ENCODE results near the gene SMYD3.
A peak's percentile ranks its signal among the peaks of the same experiment; 100 is the strongest.
"Not testable (repeated sequence)": the region's sequence is repeated elsewhere in the genome, so short reads cannot be mapped to it uniquely, and the experiment has no call there.

SMYD3 gene

GRCh38 chr1:246063013-246063616 lies 444.0 kb downstream of the SMYD3 start:
- DNase-seq = peak in 1 of 2 donors; percentile 5

GRCh38 chr1:246058466-246058865 lies 448.6 kb downstream of the SMYD3 start:
- no peak for DNase-seq

DNA sequence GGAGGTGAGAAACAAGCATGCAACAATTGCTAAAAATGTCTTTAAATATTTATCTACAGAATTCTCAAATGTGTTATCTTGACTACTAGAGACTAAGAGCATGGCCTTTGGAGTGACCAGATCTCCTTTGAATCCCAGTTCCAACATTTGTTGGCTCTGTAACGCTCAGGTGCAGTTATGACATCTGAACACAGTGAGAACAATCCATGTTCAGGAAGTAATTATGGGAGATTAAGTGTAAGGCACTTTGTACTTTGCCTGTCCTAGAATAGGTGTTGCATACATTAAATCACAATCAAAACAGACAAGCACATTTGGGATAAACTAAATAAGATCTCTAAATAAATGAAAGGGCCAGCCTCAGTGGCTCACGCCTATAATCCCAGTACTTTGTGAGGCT lies 454.5 kb downstream of the SMYD3 start:
- no peak for DNase-seq

GRCh38 chr1:246051909-246052518 lies 455.1 kb downstream of the SMYD3 start:
- DNase-seq = no peak

DNA sequence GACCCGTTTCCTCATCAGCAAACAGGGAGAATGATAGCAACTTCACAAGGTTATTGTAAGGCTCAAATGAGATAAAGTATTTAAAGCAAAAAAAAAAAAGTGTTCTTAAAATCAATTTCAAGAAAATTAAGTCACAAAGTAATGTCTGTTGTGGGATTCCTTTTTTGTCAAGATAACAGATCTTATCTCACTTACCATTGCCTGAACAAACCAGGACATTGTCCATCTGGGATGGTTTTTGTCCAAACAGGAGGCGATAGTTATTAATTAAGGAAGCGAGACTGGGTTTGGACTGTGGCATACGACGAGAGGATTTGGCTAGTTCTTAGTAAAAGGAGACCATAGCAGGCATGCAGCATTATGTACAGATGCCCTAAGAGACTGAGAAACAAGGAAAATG lies 458.4 kb downstream of the SMYD3 start:
- no peak for DNase-seq

DNA sequence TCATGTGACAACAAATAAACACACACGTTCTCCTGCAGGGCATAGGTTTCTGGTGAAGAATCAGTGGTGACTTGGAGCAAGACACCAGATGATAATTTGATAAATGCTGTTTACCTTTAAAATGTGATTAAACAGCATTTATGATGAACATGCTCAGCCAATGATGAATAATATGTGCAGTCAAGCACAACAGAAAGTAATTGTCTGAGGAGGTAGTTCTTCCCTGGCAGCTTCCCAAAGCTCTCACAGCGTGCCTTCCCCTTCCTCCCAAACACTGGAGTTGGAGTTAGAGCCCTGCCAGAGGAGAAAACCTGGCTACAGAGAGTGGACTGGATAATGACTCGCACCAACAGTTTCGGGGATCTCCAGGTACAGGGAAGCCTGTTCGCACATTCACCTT lies 463.5 kb downstream of the SMYD3 start:
- no peak for DNase-seq

- no peak for DNase-seq
These were observed 465.7 kb downstream of the SMYD3 start for GRCh38 chr1:246041360-246041759.

DNA sequence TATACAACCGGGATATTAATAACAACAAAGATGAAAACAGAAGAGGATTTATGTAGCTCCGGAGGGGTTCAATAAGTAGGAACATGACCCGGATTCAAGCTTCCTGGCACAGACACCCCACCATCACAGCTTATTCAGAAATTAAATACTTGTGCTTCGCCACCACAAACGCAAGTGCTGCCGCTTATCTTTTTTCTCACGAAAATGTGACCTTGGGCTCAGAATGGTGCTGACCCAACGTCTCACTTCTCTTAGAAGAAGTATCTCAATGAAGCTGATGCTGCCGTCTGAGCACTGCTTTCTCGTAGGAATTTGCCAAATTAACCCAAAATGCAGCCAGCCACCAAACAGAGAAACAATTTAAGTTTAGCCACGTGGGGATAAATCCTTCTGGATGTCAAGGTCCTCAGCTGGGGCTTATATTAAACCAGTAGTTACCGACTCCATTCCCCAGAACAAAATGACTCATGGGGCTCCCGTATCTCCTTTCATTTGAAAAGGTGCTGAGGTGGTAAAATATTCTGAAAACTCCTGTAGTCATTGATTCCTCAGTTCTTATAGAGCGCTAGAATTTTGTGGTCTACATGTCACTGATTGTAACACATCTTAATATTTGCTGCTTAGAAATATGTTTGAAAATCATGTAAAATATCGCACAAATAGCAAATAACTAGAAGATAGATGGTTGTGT lies 466.7 kb downstream of the SMYD3 start:
- no peak for DNase-seq

GRCh38 chr1:246039584-246039983 lies 467.5 kb downstream of the SMYD3 start:
- no peak for DNase-seq

DNA sequence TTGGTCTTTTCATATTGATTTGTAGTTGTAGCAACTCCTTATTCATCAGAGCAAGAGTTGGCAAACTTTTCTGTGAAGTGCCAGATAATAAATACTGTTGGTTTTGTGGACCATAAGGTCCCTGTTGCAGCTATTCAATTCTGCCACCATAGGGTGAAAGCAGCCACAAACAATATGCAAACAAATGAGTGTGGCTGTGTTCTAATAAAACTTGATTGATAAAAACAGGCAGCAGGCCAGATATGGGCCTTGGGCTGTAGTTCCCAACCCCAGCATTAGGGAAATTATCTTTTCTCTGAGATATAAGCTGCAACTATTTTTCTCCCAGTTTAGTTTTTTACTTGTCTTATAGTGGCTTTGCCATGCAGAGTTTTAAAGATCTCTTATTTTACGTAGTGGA lies 469.2 kb downstream of the SMYD3 start:
- no peak for DNase-seq

- DNase-seq = no peak
These were observed 470.9 kb downstream of the SMYD3 start for GRCh38 chr1:246036175-246036574.

- DNase-seq = no peak
These were observed 472.0 kb downstream of the SMYD3 start for GRCh38 chr1:246035060-246035541.

DNA sequence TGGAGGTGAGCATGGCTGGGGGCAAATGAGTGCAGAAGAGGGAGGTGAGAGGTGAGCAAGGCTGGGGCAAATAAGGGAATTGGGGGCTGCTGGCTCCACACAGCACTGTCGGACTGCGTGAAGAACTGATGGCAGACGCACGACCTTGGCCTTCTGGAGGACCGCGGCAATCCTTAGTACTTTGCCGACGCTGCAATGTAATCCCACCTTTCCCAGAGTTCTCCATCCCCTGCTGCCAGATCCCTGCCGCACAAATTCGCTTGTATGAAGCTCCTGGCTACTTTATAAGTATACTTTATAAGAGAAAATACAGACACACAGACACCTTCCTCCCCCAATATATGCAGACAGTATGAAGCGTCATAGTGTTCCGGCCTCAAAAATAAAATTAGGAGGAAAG lies 472.4 kb downstream of the SMYD3 start:
- no peak for DNase-seq

DNA sequence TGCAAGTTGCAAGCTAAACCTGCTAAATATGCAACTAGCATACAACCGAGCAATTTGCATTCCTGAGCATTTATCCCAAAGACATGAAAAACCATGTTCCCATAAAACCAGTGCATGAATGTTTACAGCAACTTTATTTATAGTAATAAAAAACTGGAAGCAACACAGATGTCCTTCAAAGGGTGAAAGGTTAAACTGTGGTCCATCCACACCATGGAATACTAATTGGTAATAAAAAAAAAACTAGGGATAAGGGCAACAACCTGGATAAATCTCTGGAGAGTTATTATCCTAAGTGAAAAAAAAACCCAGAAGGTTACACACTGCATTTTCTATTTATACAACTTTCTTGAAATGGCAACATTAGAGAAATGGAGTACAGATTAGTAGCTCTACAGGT lies 474.1 kb downstream of the SMYD3 start:
- DNase-seq = no peak

DNA sequence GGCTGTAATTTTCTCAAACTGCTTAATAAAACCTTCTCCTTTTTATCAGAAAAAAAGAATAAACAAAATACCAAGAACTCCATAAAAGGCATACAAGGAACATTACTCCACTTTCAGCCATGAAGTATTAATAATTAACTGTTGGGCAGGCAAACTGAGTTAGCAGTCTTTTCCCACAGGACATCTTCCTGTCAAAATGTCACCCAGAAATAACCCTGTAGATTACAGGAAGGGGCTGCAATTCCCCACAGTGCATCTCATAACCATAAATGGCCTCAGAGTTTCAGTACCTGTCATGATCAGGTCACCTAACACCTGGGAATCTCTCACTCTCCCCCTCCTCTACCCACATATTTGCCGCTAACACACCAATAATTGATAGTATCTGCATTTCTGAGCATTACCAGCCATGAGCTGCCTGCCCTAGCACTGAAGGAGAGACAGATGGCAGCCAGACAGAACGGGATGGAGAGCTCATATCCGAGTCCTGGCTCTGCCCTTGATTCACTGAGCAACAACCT lies 475.0 kb downstream of the SMYD3 start:
- DNase-seq = no peak

- DNase-seq = no peak
These were observed 477.5 kb downstream of the SMYD3 start for GRCh38 chr1:246029616-246030015.

- not testable (repeated sequence) for DNase-seq
These were observed 483.0 kb downstream of the SMYD3 start for GRCh38 chr1:246024118-246024517.

GRCh38 chr1:246020211-246020954 lies 486.7 kb downstream of the SMYD3 start:
- DNase-seq = peak in 1 of 2 donors; percentile 58

- no peak for DNase-seq
These were observed 488.9 kb downstream of the SMYD3 start for GRCh38 chr1:246018146-246018545.

- peak; percentile 52 to 54 for DNase-seq
These were observed 494.7 kb downstream of the SMYD3 start for GRCh38 chr1:246012341-246012740.

DNA sequence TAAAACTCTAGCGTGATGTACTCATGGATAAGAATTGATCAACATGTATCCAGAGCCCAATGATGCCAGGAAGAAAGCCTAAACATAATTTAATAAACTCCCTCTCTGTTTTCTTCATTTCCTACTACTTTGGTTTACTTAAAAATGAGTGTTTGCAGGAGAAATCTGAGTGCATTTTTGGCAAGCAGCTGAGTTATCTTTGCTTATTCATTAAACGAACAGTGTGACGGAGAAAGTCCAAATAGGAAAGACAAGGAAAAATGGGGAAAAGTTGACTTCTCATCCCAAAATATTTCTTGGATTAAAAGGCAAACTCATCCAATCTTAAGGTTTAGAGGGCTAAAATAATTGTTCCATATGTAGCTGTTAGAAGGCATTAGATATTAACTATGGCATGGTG lies 496.7 kb downstream of the SMYD3 start:
- no peak for DNase-seq

- no peak for DNase-seq
These were observed 498.7 kb downstream of the SMYD3 start for GRCh38 chr1:246008363-246008831.

GRCh38 chr1:246005067-246005466 lies 502.0 kb downstream of the SMYD3 start:
- no peak for DNase-seq
